ENCODE results near the gene MPL. TPM values are rescaled to one million over a fixed set of nuclear protein-coding genes. Genes with fewer than 3 reads are reported as not detected.

Gene MPL
- total and polyA plus RNA-seq, 9 donors, result 0.09 to 0.18 (median 0.14) TPM; not detected in 3

GRCh38 chr1:43344267-43344850 lies 6.7 kb downstream of the MPL start:
- peaks cover 10% of the 10 kb centered on the region for H3K4me1 ChIP-seq (ENCODE audit: control insufficient read depth, insufficient read depth, low read length)
- H3K4me3 ChIP-seq (ENCODE audit: low read length), result no peak overlapping the region
- no peaks in the 10 kb centered on the region for H3K9me3 ChIP-seq (replicated peaks; ENCODE audit: control insufficient read depth, low read depth, low read length)
- no peak for DNase-seq
- peaks cover 16% of the 10 kb centered on the region for H3K27me3 ChIP-seq (ENCODE audit: control insufficient read depth, insufficient read depth, low read length)
- no peak overlapping the region for H3K27ac ChIP-seq (ENCODE audit: low read length)
- 85% methylated on average over 4 of the region's 4 CpGs for WGBS (ENCODE audit: insufficient coverage)
- no peaks in the 10 kb centered on the region for H3K36me3 ChIP-seq (ENCODE audit: control insufficient read depth, insufficient read depth, low read length)

- H3K27me3 ChIP-seq (ENCODE audit: control insufficient read depth, insufficient read depth, low read length), result peaks cover 16% of the 10 kb centered on the region
- no peak overlapping the region for H3K27ac ChIP-seq (ENCODE audit: low read length)
- no peaks in the 10 kb centered on the region for H3K36me3 ChIP-seq (ENCODE audit: control insufficient read depth, insufficient read depth, low read length)
- 65% methylated on average over 3 of the region's 3 CpGs for WGBS (ENCODE audit: insufficient coverage)
- DNase-seq, result no peak
- H3K4me1 ChIP-seq (ENCODE audit: control insufficient read depth, insufficient read depth, low read length), result peaks cover 14% of the 10 kb centered on the region
- H3K9me3 ChIP-seq (replicated peaks; ENCODE audit: control insufficient read depth, low read depth, low read length), result no peaks in the 10 kb centered on the region
- no peak overlapping the region for H3K4me3 ChIP-seq (ENCODE audit: low read length)
Measured at GRCh38 chr1:43345120-43345519, 7.5 kb downstream of the MPL start.

GRCh38 chr1:43346636-43347035 lies 9.0 kb downstream of the MPL start:
- no peak for DNase-seq
- 72% methylated on average over 2 of the region's 5 CpGs for WGBS (ENCODE audit: insufficient coverage)
- no peaks in the 10 kb centered on the region for H3K9me3 ChIP-seq (replicated peaks; ENCODE audit: control insufficient read depth, low read depth, low read length)
- H3K4me3 ChIP-seq (ENCODE audit: low read length), result no peak overlapping the region
- H3K4me1 ChIP-seq (ENCODE audit: control insufficient read depth, insufficient read depth, low read length), result peaks cover 14% of the 10 kb centered on the region
- H3K36me3 ChIP-seq (ENCODE audit: control insufficient read depth, insufficient read depth, low read length), result no peaks in the 10 kb centered on the region
- peaks cover 16% of the 10 kb centered on the region for H3K27me3 ChIP-seq (ENCODE audit: control insufficient read depth, insufficient read depth, low read length)
- H3K27ac ChIP-seq (ENCODE audit: low read length), result no peak overlapping the region

- Histone ChIP-seq H3K27me3 (ENCODE audit: control insufficient read depth, insufficient read depth, low read length) (peaks cover 16% of the 10 kb centered on the region), H3K9me3 (replicated peaks; ENCODE audit: control insufficient read depth, low read depth, low read length) (no peaks in the 10 kb centered on the region), H3K4me3 (ENCODE audit: low read length) (peak overlapping the region; percentile 55), H3K36me3 (ENCODE audit: control insufficient read depth, insufficient read depth, low read length) (no peaks in the 10 kb centered on the region), H3K4me1 (ENCODE audit: control insufficient read depth, insufficient read depth, low read length) (peaks cover 14% of the 10 kb centered on the region), H3K27ac (ENCODE audit: low read length) (no peak overlapping the region)
- DNase-seq, result no peak
- 17% methylated on average over 21 of the region's 22 CpGs for WGBS (ENCODE audit: insufficient coverage)
Measured at GRCh38 chr1:43348343-43348808, 10.8 kb downstream of the MPL start.

GRCh38 chr1:43348809-43349593 lies 11.4 kb downstream of the MPL start:
- no peaks in the 10 kb centered on the region for H3K9me3 ChIP-seq (replicated peaks; ENCODE audit: control insufficient read depth, low read depth, low read length)
- H3K27ac ChIP-seq (ENCODE audit: low read length), result peak overlapping the region; percentile 29
- no peaks in the 10 kb centered on the region for H3K36me3 ChIP-seq (ENCODE audit: control insufficient read depth, insufficient read depth, low read length)
- DNase-seq, result peak; percentile 59
- H3K27me3 ChIP-seq (ENCODE audit: control insufficient read depth, insufficient read depth, low read length), result peaks cover 16% of the 10 kb centered on the region
- H3K4me1 ChIP-seq (ENCODE audit: control insufficient read depth, insufficient read depth, low read length), result peaks cover 14% of the 10 kb centered on the region
- H3K4me3 ChIP-seq (ENCODE audit: low read length), result peak overlapping the region; percentile 55
- WGBS (ENCODE audit: insufficient coverage), result 6% methylated on average over 72 of the region's 72 CpGs

GRCh38 chr1:43349594-43350306 lies 12.1 kb downstream of the MPL start:
- 34% methylated on average over 9 of the region's 11 CpGs for WGBS (ENCODE audit: insufficient coverage)
- H3K27ac ChIP-seq (ENCODE audit: low read length), result no peak overlapping the region
- H3K4me3 ChIP-seq (ENCODE audit: low read length), result peak overlapping the region; percentile 55
- peaks cover 16% of the 10 kb centered on the region for H3K27me3 ChIP-seq (ENCODE audit: control insufficient read depth, insufficient read depth, low read length)
- DNase-seq, result no peak
- H3K36me3 ChIP-seq (ENCODE audit: control insufficient read depth, insufficient read depth, low read length), result no peaks in the 10 kb centered on the region
- peaks cover 14% of the 10 kb centered on the region for H3K4me1 ChIP-seq (ENCODE audit: control insufficient read depth, insufficient read depth, low read length)
- H3K9me3 ChIP-seq (replicated peaks; ENCODE audit: control insufficient read depth, low read depth, low read length), result no peaks in the 10 kb centered on the region

- Histone ChIP-seq H3K4me3 (ENCODE audit: low read length) (no peak overlapping the region), H3K36me3 (ENCODE audit: control insufficient read depth, insufficient read depth, low read length) (no peaks in the 10 kb centered on the region), H3K4me1 (ENCODE audit: control insufficient read depth, insufficient read depth, low read length) (peaks cover 14% of the 10 kb centered on the region), H3K27me3 (ENCODE audit: control insufficient read depth, insufficient read depth, low read length) (peaks cover 16% of the 10 kb centered on the region), H3K27ac (ENCODE audit: low read length) (no peak overlapping the region), H3K9me3 (replicated peaks; ENCODE audit: control insufficient read depth, low read depth, low read length) (no peaks in the 10 kb centered on the region)
- DNase-seq, result no peak
- no CpG with 5 or more reads among the region's 1 CpG for WGBS (ENCODE audit: insufficient coverage)
Measured at GRCh38 chr1:43350976-43351375, 13.4 kb downstream of the MPL start.

GRCh38 chr1:43351421-43352350 lies 14.1 kb downstream of the MPL start:
- peaks cover 14% of the 10 kb centered on the region for H3K4me1 ChIP-seq (ENCODE audit: control insufficient read depth, insufficient read depth, low read length)

GRCh38 chr1:43352351-43352705 lies 14.7 kb downstream of the MPL start:
- H3K27ac ChIP-seq (ENCODE audit: low read length), result no peak overlapping the region
- H3K27me3 ChIP-seq (ENCODE audit: control insufficient read depth, insufficient read depth, low read length), result peaks cover 12% of the 10 kb centered on the region
- DNase-seq, result no peak
- no peak overlapping the region for H3K4me3 ChIP-seq (ENCODE audit: low read length)
- 81% methylated on average over 2 of the region's 2 CpGs for WGBS (ENCODE audit: insufficient coverage)
- no peaks in the 10 kb centered on the region for H3K36me3 ChIP-seq (ENCODE audit: control insufficient read depth, insufficient read depth, low read length)
- H3K4me1 ChIP-seq (ENCODE audit: control insufficient read depth, insufficient read depth, low read length), result peaks cover 14% of the 10 kb centered on the region
- no peaks in the 10 kb centered on the region for H3K9me3 ChIP-seq (replicated peaks; ENCODE audit: control insufficient read depth, low read depth, low read length)

More at GRCh38 chr1:43351421-43352350, 14.1 kb downstream of the MPL start:
- no peak for DNase-seq
- Histone ChIP-seq H3K27ac (ENCODE audit: low read length) (no peak overlapping the region), H3K27me3 (ENCODE audit: control insufficient read depth, insufficient read depth, low read length) (peaks cover 14% of the 10 kb centered on the region), H3K9me3 (replicated peaks; ENCODE audit: control insufficient read depth, low read depth, low read length) (no peaks in the 10 kb centered on the region), H3K36me3 (ENCODE audit: control insufficient read depth, insufficient read depth, low read length) (no peaks in the 10 kb centered on the region), H3K4me3 (ENCODE audit: low read length) (no peak overlapping the region)
- WGBS (ENCODE audit: insufficient coverage), result 82% methylated on average over 5 of the region's 10 CpGs

Data from muscle of leg (tissue), 11 donors.